Activated T-cell treated with anti-CD3 and anti-CD28 coated beads, Interleukin-2, amount 50 U/mL, for 48 hours (primary cell): ENCODE measurements around the gene ZSWIM7.
"Not testable (repeated sequence)": the region's sequence is repeated elsewhere in the genome, so short reads cannot be mapped to it uniquely, and the experiment has no call there.

ENCODE experiments used
- DNase-seq, 2 experiments: peaks; one replicate each; pipeline ENCODE4 v3.0.0-alpha.2; 2020

Gene ZSWIM7

DNA sequence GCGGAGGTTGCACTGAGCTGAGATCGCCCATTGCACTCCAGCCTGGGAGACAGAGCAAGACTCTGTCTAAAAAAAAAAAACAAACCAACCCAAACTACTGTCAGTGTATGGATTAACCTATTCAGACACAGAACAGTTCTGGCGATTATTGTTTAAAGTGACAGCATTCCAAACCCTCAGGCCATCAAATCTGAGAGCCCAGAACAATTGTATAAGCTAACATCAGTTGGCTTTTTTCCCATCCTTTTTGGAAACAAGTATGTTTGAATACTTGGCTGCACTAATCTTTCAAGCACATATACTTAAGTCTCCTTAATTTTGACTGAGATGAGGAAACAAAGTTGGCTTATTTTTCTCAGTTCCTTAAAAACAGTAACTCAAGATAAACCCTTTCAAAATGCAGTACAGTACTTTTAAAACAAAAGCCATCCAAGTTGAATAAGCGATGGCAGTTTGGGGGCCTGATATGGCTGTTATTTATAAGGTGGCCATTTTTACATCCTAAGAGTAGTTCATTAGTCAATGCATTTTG is 1.4 kb downstream of the ZSWIM7 start:
- DNase-seq = no peak

GRCh38 chr17:15996322-15996721 is 3.2 kb downstream of the ZSWIM7 start:
- no peak for DNase-seq

- DNase-seq = no peak
These were observed 17.6 kb downstream of the ZSWIM7 start for GRCh38 chr17:15981646-15982580.

- peak in 1 of 2 experiments; percentile 35 for DNase-seq
These were observed 18.3 kb downstream of the ZSWIM7 start for GRCh38 chr17:15981208-15981607.

- not testable (repeated sequence) for DNase-seq
These were observed 20.5 kb downstream of the ZSWIM7 start for GRCh38 chr17:15979013-15979412.

DNA sequence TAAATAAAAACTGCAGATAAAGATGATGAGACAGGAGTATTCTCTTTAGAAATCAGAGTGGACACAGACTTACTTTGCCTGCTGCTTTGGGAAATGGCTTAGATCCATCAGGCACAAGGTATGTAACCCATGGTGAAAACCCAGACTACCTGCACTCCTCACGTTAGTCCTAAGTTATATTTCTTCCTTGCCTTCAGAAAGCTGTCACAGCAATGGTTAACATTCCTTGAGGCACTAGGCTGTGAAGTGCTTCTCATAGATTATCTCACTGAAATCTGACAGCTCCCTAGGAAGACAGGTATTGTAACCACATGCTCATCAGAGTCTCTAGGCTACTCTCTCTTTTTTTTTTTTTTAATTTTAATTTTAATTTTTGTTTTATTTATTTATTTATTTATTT is 20.9 kb downstream of the ZSWIM7 start:
- DNase-seq = no peak

DNA sequence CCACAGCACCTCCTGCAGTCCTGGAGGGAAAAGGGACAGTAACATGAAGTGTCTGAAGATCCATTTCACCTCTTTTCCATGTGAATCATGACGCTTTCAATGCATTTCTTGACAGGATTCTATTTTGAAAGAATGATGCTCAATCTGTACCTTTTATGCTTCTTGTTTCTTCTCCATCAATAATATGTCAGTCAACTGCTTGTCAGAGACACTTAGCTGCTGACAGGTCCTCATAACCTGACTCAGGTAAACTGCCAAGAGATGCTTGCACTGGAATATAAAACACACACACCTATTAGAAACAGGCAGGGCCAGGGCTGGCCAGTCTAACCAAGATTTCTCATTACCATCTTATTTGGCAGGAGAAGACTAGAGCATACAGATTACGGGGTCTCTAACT is 21.6 kb downstream of the ZSWIM7 start:
- no peak for DNase-seq

DNA sequence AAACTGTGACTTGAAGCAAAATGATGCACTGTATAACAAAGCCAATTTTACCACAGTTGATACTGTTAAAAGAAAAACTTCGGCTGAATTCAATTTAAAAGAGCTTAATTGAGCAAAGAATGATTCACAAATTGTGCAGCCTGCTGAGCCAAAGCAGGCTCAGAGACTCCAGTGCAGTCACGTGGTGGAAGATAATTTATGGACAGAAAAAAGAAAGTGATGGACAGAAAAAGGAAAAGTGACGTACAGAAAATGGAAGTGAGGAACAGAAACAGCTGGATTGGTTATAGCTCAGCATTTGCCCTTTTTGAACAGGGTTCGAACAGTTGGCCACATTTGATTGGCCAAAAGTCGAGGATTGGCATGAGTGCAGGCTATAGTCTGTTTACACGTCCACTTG is 25.7 kb downstream of the ZSWIM7 start:
- DNase-seq = no peak

DNA sequence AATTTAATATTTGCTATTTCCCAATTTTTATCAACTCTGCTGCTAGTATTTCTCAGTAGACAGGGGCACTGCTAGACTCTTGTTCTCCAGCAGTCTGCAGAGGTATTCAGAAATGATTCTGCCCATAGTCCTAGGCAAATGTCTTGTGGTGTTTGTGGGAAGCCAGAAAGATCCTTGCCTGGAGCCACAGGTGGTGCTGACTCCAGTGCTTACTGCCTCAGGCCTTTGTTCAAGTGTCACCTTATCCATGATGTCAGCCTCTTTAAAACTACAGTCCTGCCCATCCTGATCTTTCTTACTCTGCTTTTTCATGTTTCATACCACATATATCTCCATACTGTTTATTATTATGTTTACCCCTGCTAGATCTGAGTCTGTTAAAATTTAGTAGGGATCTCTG is 26.5 kb downstream of the ZSWIM7 start:
- no peak for DNase-seq

DNA sequence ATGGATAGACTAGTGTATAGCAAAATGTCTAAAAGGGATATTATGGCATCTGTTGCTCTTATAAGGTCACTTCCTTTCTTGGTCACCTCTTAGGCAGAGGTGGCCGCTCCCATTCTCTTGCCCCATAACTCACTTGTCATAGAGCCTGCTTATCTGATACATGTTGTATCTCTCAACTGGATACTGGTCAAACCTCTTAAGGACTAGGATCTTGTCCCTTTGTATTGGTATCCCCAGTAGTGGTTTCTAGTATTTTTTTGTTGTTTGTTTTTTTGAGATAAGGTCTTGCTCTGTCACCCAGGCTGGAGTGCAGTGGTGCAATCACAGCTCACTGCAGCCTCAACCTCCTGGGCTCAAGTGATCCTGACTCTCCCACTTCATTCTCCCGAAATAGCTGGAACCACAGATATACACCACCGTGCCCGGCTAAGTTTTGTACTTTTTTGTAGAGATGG is 27.0 kb downstream of the ZSWIM7 start:
- no peak for DNase-seq

- DNase-seq = no peak
These were observed 27.6 kb downstream of the ZSWIM7 start for GRCh38 chr17:15971882-15972281.

- no peak for DNase-seq
These were observed 28.3 kb downstream of the ZSWIM7 start for GRCh38 chr17:15971098-15971678.

DNA sequence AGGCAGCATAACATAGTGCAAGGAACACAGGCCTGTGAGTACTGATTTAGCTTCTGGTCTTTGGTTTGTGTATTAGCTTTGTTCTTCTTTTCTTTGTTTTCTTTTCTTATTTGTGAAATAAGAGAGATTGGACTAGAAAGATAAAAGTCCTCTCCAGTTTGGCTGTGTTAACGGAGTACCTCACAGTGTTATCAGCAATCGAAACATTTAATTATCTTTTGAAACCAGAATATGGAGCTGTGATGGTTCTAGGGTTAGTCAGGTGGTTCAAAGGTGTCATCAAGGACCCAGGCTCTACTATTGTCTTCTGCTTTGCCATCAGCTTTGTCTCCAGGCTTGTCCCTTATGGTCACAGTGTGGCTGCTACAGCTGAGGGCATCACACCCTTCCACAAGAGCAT is 29.0 kb downstream of the ZSWIM7 start:
- no peak for DNase-seq

DNA sequence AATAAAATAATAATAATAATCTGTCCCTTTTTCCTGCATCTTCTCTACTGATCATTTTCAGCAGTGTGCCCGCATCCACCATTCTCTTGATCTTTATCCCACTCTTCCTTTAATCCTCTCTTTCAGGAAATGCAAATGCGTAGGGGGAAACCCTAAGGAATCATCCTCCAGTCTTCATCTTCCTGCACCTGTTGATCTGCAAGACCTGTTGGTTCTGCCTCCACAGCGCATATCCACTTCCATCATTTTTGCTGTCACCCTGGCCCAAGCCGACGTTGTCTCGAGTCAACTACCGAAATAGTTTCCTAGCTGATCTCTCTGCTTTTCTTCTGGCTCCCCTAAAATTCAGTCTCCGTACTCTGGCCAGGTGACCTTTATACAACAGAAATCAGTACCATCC is 30.0 kb downstream of the ZSWIM7 start:
- DNase-seq = no peak

DNA sequence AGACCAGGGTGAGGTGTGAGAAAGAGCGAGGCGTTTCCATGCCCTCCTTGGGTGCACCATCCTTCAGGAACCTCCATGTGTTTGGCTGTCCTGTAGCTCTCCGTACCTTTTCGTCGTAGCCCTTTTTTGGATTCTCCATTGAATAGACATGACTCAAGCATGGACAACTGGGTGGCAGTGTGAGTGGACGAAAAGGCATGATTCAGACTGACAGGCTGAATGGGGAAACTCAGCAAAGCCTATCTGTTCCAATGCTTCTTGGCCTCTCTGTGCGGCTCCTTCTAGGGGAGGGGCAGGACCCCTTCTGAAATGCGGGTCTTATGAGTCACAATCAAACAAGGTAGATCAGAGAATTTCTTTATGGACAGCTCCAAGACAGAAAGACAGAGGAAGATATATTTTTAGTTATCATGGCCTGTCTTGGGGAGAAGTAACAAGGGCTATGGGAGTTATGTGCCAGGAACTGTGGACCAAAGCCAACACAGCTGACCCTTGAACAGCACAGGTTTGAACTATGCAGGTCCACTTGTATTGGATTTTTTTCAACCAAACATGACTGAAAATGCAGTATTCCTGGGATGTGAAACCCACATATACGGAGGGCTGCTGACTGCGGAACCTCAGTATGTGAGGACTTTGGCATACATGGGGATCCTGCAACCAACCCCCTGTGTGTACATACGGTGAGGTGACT is 31.7 kb downstream of the ZSWIM7 start:
- DNase-seq = no peak

DNA sequence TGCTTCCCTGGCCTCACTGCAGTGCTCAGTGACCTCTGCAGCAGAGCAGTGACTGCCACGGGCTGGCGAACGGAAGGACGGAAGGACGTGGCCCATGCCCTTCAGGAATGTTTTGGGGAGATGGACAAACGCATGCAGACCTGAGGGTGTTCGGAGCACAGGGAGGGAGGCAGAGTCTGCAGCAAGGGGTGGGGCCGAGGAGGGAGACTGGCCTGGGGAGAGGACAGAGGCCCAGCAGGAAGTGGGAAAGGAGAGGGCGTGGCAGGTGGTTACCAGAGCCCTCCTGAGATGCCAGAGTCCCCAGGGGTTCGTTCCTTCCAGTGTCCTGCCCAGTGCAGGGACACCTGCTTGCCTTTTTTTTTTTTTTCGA is 32.6 kb downstream of the ZSWIM7 start:
- no peak for DNase-seq

- no peak for DNase-seq
These were observed 33.2 kb downstream of the ZSWIM7 start for GRCh38 chr17:15966183-15966878.

GRCh38 chr17:15965528-15965927 is 34.0 kb downstream of the ZSWIM7 start:
- no peak for DNase-seq

GRCh38 chr17:15963670-15964110 is 35.8 kb downstream of the ZSWIM7 start:
- DNase-seq = no peak

DNA sequence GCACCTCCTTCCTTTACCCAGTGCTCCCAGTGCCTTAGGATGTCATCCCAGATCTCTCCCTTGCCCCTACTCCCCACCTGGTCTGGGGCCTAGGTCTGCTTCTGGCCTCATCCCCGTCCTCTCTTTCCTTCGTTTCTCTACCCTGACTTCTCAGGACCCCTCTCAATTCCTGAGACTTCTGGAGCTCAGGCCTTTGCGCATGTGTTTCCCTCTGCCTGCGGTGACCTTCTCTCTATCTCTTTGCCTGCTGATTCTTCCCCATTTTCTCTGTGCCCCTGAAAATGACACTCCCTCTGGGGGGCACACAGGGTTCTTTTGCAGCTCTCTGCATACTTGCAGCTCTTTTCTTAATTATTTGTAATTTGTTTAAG is 41.0 kb downstream of the ZSWIM7 start:
- DNase-seq = no peak

DNA sequence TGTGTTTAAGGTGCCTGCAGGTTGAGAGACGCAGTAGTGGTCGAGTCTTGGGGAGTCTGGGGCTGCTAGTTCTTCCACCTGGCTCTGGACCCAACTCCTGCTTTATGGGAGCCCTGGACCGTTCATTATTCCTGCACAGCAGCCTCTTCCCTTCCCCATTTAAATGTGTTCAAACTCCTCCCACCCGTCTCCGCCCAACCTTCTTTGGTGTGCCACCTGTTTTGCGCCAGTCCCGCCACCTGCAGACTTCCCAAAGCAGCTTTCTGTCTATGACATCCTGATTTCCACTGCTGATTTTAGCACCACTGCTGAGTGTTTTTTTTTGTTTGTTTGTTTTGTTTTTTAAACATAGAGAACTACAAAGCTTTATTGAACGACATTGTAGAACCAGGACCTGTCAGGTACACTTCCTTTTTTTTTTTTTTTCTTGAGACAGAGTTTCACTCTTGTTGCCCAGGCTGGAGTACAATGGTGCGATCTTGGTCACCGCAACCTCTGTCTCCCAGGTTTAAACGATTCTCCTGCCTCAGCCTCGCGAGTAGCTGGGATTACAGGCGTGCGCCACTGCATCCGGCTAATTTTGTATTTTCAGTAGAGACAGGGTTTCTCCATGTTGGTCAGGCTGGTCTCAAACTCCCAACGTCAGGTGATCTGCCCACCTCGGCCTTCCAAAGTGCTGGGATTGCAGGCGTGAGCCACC is 41.7 kb downstream of the ZSWIM7 start:
- DNase-seq = no peak

DNA sequence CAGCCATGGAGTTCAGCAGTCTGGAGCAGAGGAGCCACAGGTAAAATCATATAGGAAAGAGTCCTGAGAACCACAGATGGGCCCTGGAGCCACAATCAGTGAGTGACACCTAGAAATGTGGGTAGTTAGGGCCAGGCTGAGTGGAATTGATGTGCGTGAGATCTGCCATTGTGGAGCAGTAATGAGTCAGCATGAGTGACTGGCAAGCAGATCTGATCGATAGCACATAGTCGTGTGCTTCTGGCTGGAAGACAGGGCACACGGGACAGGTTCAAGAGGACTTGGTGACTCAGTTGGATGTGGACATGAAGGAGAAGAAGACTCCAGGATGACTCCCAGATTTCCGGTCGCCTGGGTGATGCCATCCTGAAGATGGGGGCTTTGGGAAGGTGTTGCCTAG is 42.3 kb downstream of the ZSWIM7 start:
- peak; percentile 52 to 63 for DNase-seq
